Skin epidermis (tissue), 12 donors: Measurements from ENCODE around the gene KCNIP3.

ENCODE experiments used
- H3K27ac ChIP-seq, 21 experiments: fragments of 200-600 bp; sonication (generic) in 11 of 21; one replicate each; pipeline ENCODE4 v1.5.0; 2020; ENCODE audit warnings: mild to moderate bottlenecking in 3 of 21, inconsistent platforms in 2 of 21, moderate library complexity in 2 of 21
- H3K4me3 ChIP-seq, 7 experiments: fragments of 200-600 bp; sonication (generic) in 2 of 7; one replicate each; pipeline ENCODE4 v1.5.0; 2020; ENCODE audit warnings: inconsistent platforms in 2 of 7, mild to moderate bottlenecking in 2 of 7, moderate library complexity in 1 of 7

Gene KCNIP3

DNA sequence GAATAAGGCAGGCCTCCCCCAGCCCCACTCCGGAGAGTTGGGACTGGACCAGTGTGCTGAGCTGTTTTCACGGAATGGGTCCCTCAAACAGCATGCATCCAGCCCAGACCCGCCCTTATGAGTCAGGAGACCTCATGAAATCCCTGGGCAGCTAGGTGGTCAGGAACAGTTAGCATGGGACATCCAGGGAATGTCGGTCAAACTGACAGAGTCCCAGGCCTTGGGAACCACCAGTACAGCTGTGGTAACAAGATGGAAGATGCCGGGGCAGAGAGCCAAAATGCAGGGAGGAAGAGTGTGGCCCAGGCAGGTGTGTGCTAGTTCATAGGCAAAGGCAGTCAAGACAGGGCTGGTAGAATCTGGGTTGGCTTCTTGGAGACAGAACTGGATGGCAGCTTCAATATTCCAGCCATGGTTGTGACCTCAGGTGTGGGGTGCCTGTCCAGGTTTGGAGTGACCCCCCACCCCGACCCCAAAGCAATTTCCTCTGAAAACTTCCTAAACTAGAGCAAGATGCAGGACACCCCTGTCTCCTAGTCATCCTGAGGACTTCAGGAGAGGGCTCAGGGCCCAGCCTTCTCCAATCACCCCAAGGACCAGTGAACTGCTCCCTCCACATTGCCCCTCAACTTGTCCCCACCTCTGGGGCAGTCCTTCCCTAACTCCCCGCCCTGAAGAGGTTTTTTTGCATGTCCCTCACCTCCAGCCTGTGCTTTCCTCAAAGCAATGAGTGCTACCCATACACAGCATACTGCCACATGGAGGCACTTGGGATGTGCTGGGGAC is 46.5 kb downstream of the KCNIP3 start:
- Histone ChIP-seq H3K4me3 (no peak overlapping the region), H3K27ac (no peak overlapping the region)

DNA sequence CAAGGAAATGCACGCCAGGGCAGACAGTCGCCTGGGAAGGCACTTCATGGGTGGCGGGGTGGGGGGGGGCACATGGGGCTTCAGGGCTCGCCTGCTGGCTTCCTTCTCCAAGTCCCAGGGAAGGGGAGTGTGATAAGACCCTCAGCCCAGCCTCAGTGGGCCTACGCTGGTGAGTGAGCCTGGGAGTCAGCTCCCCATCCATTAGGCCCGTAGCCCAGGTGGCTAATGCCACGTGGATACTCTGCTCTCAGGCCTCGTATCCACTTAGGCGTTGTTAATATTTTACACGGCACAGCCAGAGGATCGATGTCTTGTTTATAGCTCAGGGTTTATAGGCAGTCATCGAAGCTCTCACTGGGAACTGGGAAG is 47.1 kb downstream of the KCNIP3 start:
- Histone ChIP-seq H3K4me3 (no peak overlapping the region), H3K27ac (no peak overlapping the region)

DNA sequence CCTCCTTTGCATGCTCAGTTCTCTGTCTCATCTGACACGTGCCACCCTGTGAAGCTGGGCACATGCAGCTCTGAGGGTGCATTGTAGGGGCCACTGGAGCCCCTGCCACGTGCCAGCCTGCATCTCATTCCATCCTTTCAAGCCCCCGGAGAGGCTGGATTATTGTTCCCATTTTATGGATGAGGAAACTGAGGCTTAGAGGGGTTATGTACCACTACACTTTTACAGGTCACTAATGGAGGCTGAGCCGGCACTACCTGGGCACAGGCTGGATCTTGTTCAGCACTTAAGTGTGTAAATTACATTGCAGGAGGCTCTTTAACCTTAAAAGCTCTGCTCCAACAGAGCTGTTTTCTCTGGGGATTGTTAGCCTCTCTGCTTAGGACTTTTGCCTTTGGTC is 47.5 kb downstream of the KCNIP3 start:
- Histone ChIP-seq H3K27ac (no peak overlapping the region), H3K4me3 (no peak overlapping the region)

DNA sequence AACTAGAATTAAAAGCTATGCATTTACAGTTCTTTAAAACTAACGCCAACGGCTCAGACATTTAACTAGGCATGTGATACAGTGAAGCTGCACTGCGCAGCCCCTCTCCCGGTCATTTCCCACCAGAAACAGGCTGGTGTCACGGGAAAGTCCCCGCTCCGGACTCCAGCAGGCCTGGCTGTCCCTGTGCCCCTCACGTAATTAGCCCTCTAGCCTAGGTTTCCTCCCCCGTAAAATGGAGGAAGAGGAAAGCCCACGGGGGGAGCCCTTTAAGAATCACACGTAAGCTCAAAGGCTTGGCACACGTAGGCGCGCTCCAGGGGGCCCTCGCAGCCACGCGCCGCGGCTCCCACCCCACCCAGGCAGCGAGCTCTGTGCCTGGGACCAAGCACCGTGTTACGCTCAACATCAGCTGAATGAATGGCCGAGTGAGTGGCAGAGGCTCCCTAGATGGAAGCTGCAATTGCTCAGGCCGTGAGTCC is 48.0 kb downstream of the KCNIP3 start:
- Histone ChIP-seq H3K4me3 (peak overlapping the region in 4 of 7 experiments; percentile 24 to 61 (median 52)), H3K27ac (peak overlapping the region in 10 of 21 experiments; percentile 1 to 85 (median 72))

DNA sequence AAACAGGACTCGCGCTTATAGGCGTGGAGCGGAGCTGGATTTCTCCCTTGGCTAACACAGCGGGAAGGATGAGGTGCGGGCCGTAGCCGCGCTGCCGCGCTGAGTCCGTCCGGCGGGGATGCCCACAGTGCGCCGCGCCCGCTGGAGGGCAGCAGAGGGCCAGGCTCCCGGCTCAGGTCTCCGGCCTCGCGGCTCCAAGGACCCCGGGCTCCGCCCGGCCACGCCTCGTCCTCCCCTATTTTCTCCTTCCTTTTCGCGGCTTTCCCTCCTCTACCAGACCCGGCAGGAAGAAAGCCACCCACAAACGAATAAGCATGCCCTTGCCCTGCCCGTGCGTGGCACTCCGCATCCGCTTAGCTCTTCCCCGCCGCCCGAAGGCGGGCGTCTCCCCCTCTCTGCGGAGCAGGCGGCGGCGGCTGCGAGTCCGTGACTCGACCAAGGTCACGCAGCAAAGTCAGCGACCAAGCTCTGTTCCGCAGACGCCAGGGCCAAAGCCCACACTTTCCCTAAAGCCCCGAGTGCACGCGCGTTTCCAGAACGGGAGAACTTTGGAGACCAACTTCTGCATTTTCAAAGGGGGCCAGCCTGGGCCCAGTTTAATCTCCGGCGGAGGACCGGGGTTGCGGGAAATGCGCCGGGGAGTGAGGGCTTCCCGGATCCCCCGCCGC is 48.5 kb downstream of the KCNIP3 start:
- Histone ChIP-seq H3K4me3 (peak overlapping the region; percentile 24 to 61 (median 48)), H3K27ac (peak overlapping the region in 19 of 21 experiments; percentile 1 to 85 (median 65))

DNA sequence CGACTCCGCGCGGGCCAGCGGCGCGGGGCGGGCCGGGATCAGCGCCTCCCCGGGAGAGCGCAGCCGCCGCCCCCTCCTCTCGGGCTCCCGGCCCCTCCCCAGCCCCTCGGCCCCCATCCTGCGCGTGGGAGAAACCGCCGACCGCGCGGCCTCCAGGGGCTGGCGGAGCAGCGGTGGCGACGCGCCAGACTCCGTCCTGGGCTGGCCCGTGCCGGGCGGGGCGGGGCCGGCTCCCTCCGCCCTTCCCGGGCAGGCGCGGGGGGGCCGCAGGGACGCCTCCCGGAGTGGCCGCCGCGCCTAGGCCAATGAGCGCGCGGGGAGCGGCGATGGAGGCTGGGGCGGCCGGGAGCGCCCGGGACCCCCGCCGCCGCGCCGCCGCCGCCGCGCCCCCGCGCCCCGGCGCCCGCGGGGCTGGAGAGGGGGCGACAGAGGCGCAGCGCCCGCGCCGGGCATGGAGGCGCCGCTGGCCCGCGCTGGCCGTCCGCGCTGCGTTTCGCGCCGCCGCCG is 49.1 kb downstream of the KCNIP3 start:
- Histone ChIP-seq H3K4me3 (peak overlapping the region; percentile 24 to 61 (median 48)), H3K27ac (peak overlapping the region in 19 of 21 experiments; percentile 1 to 85 (median 65))

DNA sequence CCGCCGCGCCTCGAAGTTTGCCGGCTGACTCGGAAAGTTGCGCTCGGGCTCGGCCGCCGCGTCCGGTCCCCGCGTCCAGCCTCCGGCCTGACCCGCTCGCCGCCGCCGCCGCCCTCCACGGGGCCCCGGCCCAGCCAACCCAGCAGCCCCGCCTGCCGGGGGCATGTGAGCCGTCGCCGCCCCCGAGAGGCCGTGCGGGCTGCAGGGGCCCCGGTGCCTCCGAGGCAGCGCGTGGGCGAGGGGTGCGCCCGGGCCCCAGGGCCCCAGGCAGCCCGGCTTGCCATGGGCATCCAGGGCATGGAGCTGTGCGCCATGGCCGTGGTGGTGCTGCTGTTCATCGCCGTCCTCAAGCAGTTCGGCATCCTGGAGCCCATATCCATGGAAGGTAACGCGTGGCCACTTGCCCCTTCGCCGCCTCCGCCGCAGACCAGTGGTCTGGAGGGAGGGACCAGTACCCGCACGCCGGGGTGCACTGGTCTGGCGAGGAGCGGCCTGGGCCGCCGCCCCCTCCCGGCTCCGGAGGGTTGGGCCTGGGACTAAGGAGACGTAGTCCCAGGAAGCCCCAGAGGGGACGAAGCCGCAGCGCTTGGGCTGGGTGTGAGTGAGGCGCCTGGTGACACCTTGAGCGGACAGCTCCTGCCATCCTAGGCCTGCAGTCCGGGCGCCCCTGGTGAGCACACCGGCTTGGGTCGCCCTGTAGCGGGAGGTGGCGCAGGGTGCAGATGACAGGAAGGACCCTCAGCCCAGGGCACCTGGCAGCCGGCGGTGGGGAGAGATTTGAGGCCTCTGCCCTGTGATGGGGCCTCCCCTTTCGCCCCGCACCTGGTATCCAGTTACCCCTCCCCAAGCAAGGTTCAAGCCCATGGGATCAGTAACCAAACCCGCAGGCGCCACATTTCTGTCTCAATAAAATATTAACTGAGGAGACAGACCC is 49.9 kb downstream of the KCNIP3 start:
- peak overlapping the region in 6 of 7 experiments; percentile 15 to 59 (median 21) for H3K4me3 ChIP-seq
- H3K27ac ChIP-seq = peak overlapping the region in 9 of 21 experiments; percentile 9 to 65 (median 56)

DNA sequence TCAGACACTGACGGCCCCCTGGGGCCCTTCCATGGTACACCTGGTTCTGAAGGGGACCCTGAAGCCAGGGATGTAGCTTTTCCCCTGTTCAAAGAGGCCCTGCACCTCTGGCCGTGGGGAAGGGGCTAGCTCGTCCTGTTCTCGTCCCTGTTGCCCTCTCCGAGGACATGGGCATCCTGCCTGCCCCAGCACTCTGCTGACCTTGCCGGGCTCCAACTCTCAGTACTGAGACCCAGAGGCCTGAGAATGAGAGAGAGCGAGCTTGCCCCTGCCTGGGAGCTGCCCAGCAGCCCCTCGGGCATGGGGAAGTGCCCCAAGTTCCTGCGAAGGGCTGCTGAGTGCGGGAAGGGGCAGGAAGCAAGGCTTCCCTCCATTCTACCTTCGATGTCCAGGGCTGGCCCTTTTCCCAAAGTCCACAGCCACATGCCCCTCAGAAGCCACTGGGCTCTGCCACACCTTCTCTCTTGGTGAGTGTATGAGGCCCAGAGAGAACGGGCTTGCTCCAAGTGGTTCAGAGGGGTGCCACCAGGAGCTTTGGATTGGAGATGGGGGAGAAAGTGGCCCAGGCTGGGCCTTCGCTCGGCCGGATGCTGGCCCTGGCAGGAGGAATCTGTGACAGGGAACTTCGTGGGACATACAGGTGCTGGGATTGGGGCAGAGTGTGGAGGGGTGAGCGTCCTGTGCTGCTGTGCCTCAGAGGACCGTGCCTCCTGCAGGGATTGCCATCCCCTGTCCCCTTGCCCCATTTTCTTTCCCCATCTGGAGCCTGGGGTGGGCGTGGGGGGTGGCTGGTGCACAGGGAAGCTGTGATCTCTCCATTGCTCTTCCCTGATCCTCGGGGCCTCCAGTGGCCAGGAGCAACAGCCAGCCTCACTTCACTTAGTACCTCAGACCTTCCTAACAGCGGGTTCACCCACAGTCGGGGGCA is 50.8 kb downstream of the KCNIP3 start:
- Histone ChIP-seq H3K4me3 (peak overlapping the region in 1 of 7 experiments; percentile 59), H3K27ac (peak overlapping the region in 5 of 21 experiments; percentile 9 to 65 (median 60))

DNA sequence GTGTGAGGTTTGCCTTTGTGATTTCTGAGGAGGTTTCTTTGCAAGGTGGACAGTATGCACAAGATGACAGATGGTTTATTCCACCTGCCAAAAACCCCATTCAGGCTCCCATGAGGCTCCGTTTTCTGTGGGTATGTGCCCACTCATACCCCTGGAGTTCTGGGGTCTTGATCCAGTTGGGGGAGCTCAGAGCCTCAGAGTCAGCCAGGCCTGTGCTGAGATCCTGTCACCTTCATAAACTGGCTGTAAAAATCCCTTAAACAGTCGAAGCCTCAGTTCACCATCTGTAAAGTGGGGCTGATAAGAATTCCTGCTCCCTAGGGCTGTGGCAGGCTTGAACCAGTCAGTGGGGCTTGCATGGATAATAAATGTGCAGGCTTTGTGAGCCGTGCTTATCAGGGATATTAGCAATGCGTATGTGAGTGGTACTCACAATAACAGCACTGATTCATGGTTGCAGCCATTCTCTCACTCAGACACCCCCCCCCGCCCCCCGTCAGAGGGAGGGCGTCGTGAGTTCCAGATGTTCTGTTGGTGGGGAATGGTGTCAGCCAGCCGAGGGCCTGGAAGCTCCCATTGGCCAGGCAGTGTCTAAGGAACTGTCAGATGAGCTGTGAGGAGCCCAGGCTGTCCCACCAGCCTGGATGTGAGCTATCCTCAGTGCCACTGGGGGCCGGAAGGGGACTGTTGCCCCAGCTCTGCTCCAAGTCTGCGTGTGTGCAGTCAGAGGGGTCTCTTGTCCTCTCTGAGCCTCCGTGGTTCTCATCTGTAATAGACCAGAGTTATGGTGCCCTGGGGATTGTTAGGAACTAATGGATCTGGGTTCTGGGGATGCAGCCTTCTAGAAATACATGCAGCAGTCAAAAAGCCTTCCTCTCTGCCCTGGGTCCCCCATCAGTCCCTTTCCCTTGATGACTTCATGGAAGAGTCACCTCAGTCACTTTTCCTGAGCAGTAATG is 51.7 kb downstream of the KCNIP3 start:
- Histone ChIP-seq H3K4me3 (no peak overlapping the region), H3K27ac (no peak overlapping the region)

DNA sequence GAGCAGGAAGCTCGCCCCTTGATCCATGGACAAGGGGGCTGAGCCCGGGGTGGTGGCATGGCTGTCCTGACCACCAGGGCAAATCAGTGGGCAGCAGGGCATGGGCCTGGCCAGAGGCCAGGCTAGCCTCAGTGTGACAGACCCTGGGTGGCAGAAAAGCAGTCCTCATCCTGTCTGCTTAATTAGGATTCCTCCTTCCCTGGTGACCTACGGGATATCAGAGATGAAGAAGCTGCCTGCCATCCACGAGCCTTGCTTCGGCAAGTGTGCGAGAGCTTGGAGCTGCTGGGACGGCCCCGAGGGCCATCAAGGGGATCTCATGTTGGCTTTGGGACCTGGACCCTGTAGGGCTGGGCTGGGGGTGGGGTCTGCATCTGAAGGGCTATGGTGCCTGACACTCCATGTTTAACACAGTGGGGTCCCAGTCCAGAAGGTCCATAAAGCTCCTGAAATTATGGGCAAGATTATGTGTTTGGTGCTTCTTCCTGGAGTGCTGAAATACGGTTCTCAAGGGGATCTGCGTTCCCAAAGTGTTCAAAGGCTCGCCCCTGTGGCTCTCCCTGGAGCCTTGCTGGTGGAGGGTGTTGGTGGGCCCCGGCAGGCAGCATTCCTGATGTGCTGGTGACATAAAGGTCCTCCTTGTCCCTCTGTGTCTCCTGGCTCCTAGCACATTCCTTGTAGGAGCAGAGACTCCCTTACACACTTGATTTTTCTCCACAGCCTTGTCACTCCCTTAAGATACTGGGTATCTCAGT is 52.6 kb downstream of the KCNIP3 start:
- no peak overlapping the region for H3K27ac ChIP-seq
- H3K4me3 ChIP-seq = no peak overlapping the region

DNA sequence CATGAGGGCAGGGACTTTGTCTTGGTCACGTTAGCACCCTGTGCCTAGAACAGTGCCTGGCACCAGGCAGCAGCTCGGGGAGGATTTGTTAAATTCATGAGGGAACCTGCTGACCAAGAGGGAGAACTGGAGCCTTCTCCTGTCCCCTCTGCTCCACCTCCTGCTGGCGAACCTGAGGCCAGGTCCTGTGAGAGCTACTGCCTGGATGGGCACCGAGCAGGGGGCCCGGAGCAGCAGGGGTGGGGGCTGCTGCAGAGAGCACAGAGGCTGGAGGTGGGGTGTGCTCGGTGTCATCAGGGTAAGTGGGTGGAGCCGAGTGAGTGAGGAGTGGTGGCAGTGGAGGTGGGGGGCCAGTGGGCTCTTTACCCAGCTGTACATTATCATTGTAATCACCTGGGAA is 53.2 kb downstream of the KCNIP3 start:
- H3K27ac ChIP-seq = no peak overlapping the region
- H3K4me3 ChIP-seq = no peak overlapping the region

DNA sequence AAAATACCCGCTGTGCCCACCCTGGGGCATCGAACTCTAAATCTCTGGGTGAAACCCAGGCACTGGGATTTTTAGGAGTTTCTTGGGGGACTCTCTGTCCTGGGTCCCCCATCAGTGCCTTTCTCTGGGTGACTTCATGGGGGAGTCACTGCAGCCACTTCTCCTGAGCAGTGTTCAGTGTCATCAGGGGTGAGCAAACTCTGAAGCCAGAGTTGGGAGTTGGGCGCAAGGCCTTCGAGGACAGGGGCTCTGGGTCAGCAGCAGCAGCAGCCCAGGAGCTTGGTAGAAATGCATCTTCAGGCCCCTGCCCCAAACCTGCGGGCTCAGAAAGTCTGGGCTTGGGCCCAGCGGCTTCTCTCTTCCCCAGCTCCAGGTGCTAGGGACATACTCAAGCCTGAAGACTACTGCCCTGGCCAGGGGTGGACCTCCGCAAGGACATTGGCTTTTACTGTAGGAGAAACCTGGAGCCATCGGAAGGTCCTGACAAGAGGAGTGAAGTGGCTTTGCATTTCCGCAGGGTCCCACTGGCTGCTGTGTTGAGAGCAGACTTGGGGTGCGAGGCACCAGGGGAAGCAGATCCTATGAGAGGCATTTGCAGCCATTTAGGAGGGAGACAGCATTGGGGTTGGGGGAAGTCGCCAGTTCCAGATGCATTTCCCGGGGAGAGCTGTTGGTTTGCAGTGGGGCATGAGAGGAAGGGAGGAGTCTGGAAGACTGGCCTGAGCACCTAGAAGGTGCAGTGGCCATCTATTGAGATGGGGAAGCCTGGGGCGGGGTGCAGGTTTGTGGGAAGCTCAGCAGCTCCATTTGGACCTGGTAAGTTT is 53.8 kb downstream of the KCNIP3 start:
- Histone ChIP-seq H3K4me3 (no peak overlapping the region), H3K27ac (no peak overlapping the region)

DNA sequence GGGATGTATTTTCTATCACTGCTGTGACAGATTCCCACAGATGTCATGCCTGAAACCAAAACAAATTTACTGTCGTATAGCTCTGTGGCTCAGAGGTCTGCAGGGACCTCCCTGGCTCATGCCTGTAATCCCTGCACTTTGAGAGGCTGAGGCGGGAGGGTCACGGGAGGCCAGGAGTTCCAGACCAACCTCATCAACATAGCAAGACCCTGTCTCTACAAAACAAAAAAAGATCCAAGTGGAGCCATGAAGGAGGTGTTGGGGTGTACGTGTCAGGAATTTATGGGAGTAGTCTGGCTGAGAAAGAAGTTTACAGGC is 54.4 kb downstream of the KCNIP3 start:
- Histone ChIP-seq H3K27ac (no peak overlapping the region), H3K4me3 (no peak overlapping the region)

DNA sequence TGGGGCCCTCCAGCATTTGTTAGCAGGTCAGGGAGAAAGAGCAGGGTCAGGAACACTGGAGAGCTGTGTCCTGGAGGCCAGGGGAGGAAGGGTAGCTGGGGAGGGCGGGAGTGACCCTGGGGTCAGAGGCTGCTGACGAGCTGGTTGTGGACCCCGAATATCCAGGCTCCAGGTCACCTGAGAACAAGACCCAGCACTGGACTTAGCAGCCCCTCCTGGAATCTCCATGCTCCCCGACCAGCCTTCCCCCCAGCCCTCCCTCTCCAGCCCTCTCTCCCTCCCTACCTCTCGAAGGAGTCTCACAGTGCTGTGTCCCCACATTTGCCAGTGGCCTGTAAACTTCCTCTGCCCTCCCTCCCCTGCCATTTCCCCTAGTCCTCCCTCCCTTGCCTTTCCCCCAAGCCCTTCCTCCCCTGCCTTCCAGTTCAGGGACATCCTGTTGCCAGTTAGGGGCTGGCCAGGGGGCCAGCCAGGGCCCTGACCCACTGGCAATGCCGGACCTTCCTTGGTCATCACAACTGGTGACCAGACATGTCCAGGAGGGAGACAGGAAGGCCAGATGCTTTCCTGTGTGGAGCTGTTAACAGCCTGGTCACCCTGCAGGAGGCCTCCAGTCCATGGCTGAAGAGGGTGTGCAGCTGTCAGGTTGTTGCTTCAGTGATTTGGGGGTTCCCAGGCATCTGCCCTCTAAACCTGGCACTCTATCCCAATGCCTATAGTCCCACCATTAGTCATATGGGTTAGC is 55.3 kb downstream of the KCNIP3 start:
- H3K27ac ChIP-seq = no peak overlapping the region
- no peak overlapping the region for H3K4me3 ChIP-seq

DNA sequence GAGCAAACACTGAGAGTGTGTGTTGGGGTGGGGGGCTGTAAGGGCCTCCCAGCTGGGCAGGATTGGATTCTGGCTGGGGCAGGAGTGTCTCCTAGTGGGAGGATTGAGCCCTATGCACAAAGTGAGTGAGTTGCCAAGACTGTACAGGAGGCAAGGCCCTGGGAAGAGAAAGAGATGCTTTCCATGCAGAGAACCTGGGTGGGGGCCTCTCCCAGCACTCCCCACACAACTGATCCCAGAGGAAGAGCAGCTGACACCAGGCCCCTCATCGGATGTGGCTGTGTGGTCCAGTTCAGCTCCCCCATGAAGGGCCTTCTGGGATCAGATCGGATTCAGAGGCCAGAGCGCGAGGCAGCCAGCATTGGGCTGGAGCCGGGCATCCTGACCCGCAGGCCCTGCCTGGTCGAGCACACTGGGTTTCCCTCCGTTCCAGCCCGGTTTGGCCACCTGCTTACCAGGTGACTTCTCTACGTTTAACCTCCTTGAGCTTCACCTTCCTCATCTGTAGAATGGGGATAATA is 56.0 kb downstream of the KCNIP3 start:
- no peak overlapping the region for H3K4me3 ChIP-seq
- H3K27ac ChIP-seq = no peak overlapping the region
